H9 (cell line): ENCODE results near the gene SLC44A2. TPM values are rescaled to one million over a fixed set of nuclear protein-coding genes. Genes with fewer than 3 reads are reported as not detected.

Experiments
- DNase-seq: peaks from one replicate; pipeline ENCODE4 v3.0.0-alpha.2; 2017
- H2AFZ ChIP-seq: one replicate; pipeline ENCODE4 v1.6.1; 2013; ENCODE audit warnings: mild to moderate bottlenecking, low read length, control low read depth, moderate library complexity
- H2AK5ac ChIP-seq: 2 replicates; pipeline ENCODE4 v1.6.1; 2013; ENCODE audit warnings: low read length, control low read depth, mixed read lengths; ENCODE audit not compliant: insufficient read length
- H2BK120ac ChIP-seq: one replicate; pipeline ENCODE4 v1.6.1; 2013; ENCODE audit warnings: low read depth, mild to moderate bottlenecking, low read length, control low read depth, inconsistent platforms; ENCODE audit not compliant: poor library complexity, severe bottlenecking
- H2BK12ac ChIP-seq: 2 replicates; pipeline ENCODE4 v1.6.1; 2013; ENCODE audit warnings: low read length, control low read depth, mixed read lengths, low read depth; ENCODE audit not compliant: insufficient read length
- H2BK15ac ChIP-seq: 2 replicates; pipeline ENCODE4 v1.6.1; 2013; ENCODE audit warnings: low read depth, low read length, control low read depth
- H2BK20ac ChIP-seq: one replicate; pipeline ENCODE4 v1.6.1; 2013; ENCODE audit warnings: low read depth, mild to moderate bottlenecking, low read length, control low read depth, inconsistent platforms; ENCODE audit not compliant: poor library complexity, severe bottlenecking
- H2BK5ac ChIP-seq: 2 replicates; pipeline ENCODE4 v1.6.1; 2013; ENCODE audit warnings: low read length, control low read depth, mixed read lengths; ENCODE audit not compliant: insufficient read length
- H3K14ac ChIP-seq: 2 replicates; pipeline ENCODE4 v1.6.1; 2013; ENCODE audit warnings: low read length, control low read depth; ENCODE audit not compliant: insufficient read depth
- H3K18ac ChIP-seq: 2 replicates; pipeline ENCODE4 v1.6.1; 2013; ENCODE audit warnings: low read depth, mild to moderate bottlenecking, mixed read lengths, low read length, control low read depth; ENCODE audit not compliant: insufficient read length
- H3K23ac ChIP-seq: 2 replicates; pipeline ENCODE4 v1.6.1; 2013; ENCODE audit warnings: low read length, control low read depth, mixed read lengths, low read depth; ENCODE audit not compliant: insufficient read length
- H3K23me2 ChIP-seq: 2 replicates; pipeline ENCODE4 v1.6.1; 2013; ENCODE audit warnings: low read depth, mild to moderate bottlenecking, mixed read lengths, low read length, control low read depth; ENCODE audit not compliant: insufficient read length, poor library complexity, severe bottlenecking
- H3K27ac ChIP-seq: 2 replicates; pipeline ENCODE4 v1.5.1; 2013; ENCODE audit warnings: low read length, control low read depth, mixed read lengths, low read depth; ENCODE audit not compliant: insufficient read length
- H3K27me3 ChIP-seq: 2 replicates; pipeline ENCODE4 v1.6.1; 2013; ENCODE audit warnings: low read length, control low read depth, inconsistent platforms; ENCODE audit not compliant: insufficient read depth
- H3K4ac ChIP-seq: 2 replicates; pipeline ENCODE4 v1.6.1; 2013; ENCODE audit warnings: low read depth, mild to moderate bottlenecking, control low read depth, inconsistent platforms, low read length, moderate library complexity
- H3K4me1 ChIP-seq: 2 replicates; pipeline ENCODE4 v1.6.1; 2013; ENCODE audit warnings: low read length, control low read depth, inconsistent platforms; ENCODE audit not compliant: insufficient read depth
- H3K4me2 ChIP-seq: 2 replicates; pipeline ENCODE4 v1.6.1; 2013; ENCODE audit warnings: low read length, control low read depth, mixed read lengths; ENCODE audit not compliant: insufficient read length, insufficient read depth
- H3K56ac ChIP-seq: 2 replicates; pipeline ENCODE4 v1.6.1; 2013; ENCODE audit warnings: low read depth, mild to moderate bottlenecking, mixed read lengths, low read length, control low read depth; ENCODE audit not compliant: insufficient read length
- H3K79me1 ChIP-seq: 2 replicates; pipeline ENCODE4 v1.6.1; 2013; ENCODE audit warnings: low read depth, mild to moderate bottlenecking, moderate library complexity, low read length, control low read depth, inconsistent platforms; ENCODE audit not compliant: insufficient read depth, poor library complexity, severe bottlenecking
- H3K79me2 ChIP-seq: 2 replicates; pipeline ENCODE4 v1.6.1; 2013; ENCODE audit warnings: low read length, control low read depth, inconsistent platforms; ENCODE audit not compliant: insufficient read depth
- H3K9ac ChIP-seq: 2 replicates; pipeline ENCODE4 v1.6.1; 2013; ENCODE audit warnings: low read length, control low read depth, mixed read lengths; ENCODE audit not compliant: insufficient read length; ENCODE audit errors: extremely low read depth
- H3K9me3 ChIP-seq: one replicate; pipeline ENCODE4 v1.6.1; 2013; ENCODE audit warnings: low read depth, low read length, inconsistent platforms; ENCODE audit not compliant: control insufficient read depth
- H3T11ph ChIP-seq: one replicate; pipeline ENCODE4 v1.6.1; 2013; ENCODE audit warnings: mild to moderate bottlenecking, low read length, control low read depth, inconsistent platforms
- H4K20me1 ChIP-seq: one replicate; pipeline ENCODE4 v1.6.1; 2013; ENCODE audit not compliant: control insufficient read depth, insufficient read length, insufficient read depth
- H4K5ac ChIP-seq: 2 replicates; pipeline ENCODE4 v1.6.1; 2013; ENCODE audit warnings: low read depth, mild to moderate bottlenecking, mixed read lengths, low read length, control low read depth; ENCODE audit not compliant: insufficient read length
- H4K8ac ChIP-seq: replicated peaks from 2 replicates; pipeline ENCODE4 v1.6.1; 2013; ENCODE audit warnings: low read length, control low read depth, mixed read lengths, low read depth; ENCODE audit not compliant: insufficient read length
- H4K91ac ChIP-seq: 2 replicates; pipeline ENCODE4 v1.6.1; 2013; ENCODE audit warnings: low read depth, mild to moderate bottlenecking, moderate library complexity, mixed read lengths, low read length, control low read depth; ENCODE audit not compliant: insufficient read length
- H3K27ac Mint-ChIP-seq, 3 experiments: 2 replicates in 2 of 3; 3 replicates in 1 of 3; pipeline ENCODE4 v1.8.0; 2020 to 2021; ENCODE audit warnings: mixed read lengths in 3 of 3, mild to moderate bottlenecking in 1 of 3, moderate library complexity in 1 of 3
- H3K27me3 Mint-ChIP-seq: 2 replicates; pipeline ENCODE4 v1.8.0; 2021; ENCODE audit warnings: low read depth, mild to moderate bottlenecking, moderate library complexity, mixed read lengths
- H3K36me3 Mint-ChIP-seq, 3 experiments: 2 replicates in 2 of 3; 3 replicates in 1 of 3; pipeline ENCODE4 v1.8.0; 2020 to 2021; ENCODE audit warnings: low read depth in 3 of 3, mixed read lengths in 3 of 3; ENCODE audit not compliant: insufficient read depth in 1 of 3
- H3K4me1 Mint-ChIP-seq, 2 experiments: 2 replicates each; pipeline ENCODE4 v1.8.0; 2020; ENCODE audit warnings: mixed read lengths in 2 of 2
- H3K4me3 Mint-ChIP-seq, 2 experiments: 2 replicates in 1 of 2; 3 replicates in 1 of 2; pipeline ENCODE4 v1.8.0; 2020 to 2021; ENCODE audit warnings: mild to moderate bottlenecking in 2 of 2, mixed read lengths in 2 of 2, moderate library complexity in 1 of 2
- H3K9me3 Mint-ChIP-seq, 2 experiments: 2 replicates in 1 of 2; 3 replicates in 1 of 2; pipeline ENCODE4 v1.8.0; 2020; ENCODE audit warnings: mild to moderate bottlenecking in 2 of 2, mixed read lengths in 2 of 2, moderate library complexity in 1 of 2
- WGBS: extraction: QIAGEN DNeasy Blood & Tissue Kit; methylation state at CpG from one replicate; pipeline ENCODE4 v1.1.7; 2013; ENCODE audit warnings: missing lambda C conversion rate, low lambda C conversion rate, mixed read lengths; ENCODE audit not compliant: insufficient read length; ENCODE audit errors: extremely low coverage; 5-methylcytosine and 5-hydroxymethylcytosine counted together
- total RNA-seq: library from RNA; stranded (reverse); gene quantifications from 2 replicates; pipeline ENCODE4 v1.2.1, GENCODE V29; 2021
- TF ChIP-seq, protein P1 (sequence below): fragments of 200-600 bp; sonication (generic); conservative IDR thresholded peaks from 3 replicates; pipeline ENCODE4 v1.8.0; 2021; ENCODE audit warnings: antibody characterized with exemption, mild to moderate bottlenecking

The SLC44A2 gene
- total RNA-seq, 1 experiment from 2014 or later, result 121 TPM

DNA sequence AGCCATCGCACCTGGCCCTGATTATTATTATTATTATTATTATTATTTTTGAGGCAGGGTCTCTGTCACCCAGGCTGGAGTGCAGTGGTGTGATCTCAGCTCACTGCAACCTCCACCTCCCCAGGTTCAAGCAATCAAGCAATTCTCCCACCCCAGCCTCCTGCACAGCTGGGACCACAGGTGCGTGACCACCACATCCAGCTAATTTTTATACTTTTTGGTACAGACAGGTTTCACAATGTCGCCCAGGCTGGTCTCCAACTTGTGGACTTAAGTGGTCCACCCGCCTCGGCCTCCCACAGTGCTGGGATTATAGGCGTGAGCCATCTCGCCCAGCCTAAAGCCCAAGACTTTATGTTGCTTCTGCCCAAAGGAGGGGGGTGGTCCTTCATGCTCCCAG, 32.2 kb upstream of the SLC44A2 start:
- no peak overlapping the region for H3K9ac ChIP-seq
- H3K18ac ChIP-seq, result no peak overlapping the region
- H2BK5ac ChIP-seq, result no peak overlapping the region
- Mint-ChIP-seq H3K27ac (no peak overlapping the region), H3K4me3 (no peak overlapping the region), H3K9me3 (no peaks in the 10 kb centered on the region), H3K4me1 (no peaks in the 10 kb centered on the region), H3K36me3 (no peaks in the 10 kb centered on the region), H3K27me3 (peaks cover 10% of the 10 kb centered on the region)
- H3K79me2 ChIP-seq, result no peaks in the 10 kb centered on the region
- no peak overlapping the region for H2BK20ac ChIP-seq
- no peaks in the 10 kb centered on the region for H3K23me2 ChIP-seq
- no peaks in the 10 kb centered on the region for H3K9me3 ChIP-seq
- no CpG with 5 or more reads among the region's 7 CpGs for WGBS
- no peak overlapping the region for H3K14ac ChIP-seq
- H3K27ac ChIP-seq, result no peak overlapping the region
- no peak overlapping the region for H2AK5ac ChIP-seq
- H4K20me1 ChIP-seq, result peaks cover 2% of the 10 kb centered on the region
- H4K8ac ChIP-seq, result no peak overlapping the region
- H3K4ac ChIP-seq, result no peak overlapping the region
- no peak overlapping the region for H3K4me2 ChIP-seq
- H3K79me1 ChIP-seq, result no peaks in the 10 kb centered on the region
- no peak overlapping the region for H3K23ac ChIP-seq
- H4K5ac ChIP-seq, result no peak overlapping the region
- H2AFZ ChIP-seq, result no peak overlapping the region
- no peak overlapping the region for H4K91ac ChIP-seq
- no peak for DNase-seq
- no peak overlapping the region for H3K56ac ChIP-seq
- TF ChIP-seq, protein P1, sequence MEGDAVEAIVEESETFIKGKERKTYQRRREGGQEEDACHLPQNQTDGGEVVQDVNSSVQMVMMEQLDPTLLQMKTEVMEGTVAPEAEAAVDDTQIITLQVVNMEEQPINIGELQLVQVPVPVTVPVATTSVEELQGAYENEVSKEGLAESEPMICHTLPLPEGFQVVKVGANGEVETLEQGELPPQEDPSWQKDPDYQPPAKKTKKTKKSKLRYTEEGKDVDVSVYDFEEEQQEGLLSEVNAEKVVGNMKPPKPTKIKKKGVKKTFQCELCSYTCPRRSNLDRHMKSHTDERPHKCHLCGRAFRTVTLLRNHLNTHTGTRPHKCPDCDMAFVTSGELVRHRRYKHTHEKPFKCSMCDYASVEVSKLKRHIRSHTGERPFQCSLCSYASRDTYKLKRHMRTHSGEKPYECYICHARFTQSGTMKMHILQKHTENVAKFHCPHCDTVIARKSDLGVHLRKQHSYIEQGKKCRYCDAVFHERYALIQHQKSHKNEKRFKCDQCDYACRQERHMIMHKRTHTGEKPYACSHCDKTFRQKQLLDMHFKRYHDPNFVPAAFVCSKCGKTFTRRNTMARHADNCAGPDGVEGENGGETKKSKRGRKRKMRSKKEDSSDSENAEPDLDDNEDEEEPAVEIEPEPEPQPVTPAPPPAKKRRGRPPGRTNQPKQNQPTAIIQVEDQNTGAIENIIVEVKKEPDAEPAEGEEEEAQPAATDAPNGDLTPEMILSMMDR, result no peak
- no peak overlapping the region for H2BK15ac ChIP-seq
- H2BK120ac ChIP-seq, result no peak overlapping the region
- no peak overlapping the region for H3T11ph ChIP-seq
- no peak overlapping the region for H2BK12ac ChIP-seq
- no peaks in the 10 kb centered on the region for H3K4me1 ChIP-seq
- no peaks in the 10 kb centered on the region for H3K27me3 ChIP-seq
